ENCODE results near the gene USH2A. TPM values are rescaled to one million over a fixed set of nuclear protein-coding genes. Genes with fewer than 3 reads are reported as not detected.

The USH2A gene
- total RNA-seq, 4 donors from 2014 or later, result under 0.01 to 1.0 (median under 0.01) TPM; not detected in 1

DNA sequence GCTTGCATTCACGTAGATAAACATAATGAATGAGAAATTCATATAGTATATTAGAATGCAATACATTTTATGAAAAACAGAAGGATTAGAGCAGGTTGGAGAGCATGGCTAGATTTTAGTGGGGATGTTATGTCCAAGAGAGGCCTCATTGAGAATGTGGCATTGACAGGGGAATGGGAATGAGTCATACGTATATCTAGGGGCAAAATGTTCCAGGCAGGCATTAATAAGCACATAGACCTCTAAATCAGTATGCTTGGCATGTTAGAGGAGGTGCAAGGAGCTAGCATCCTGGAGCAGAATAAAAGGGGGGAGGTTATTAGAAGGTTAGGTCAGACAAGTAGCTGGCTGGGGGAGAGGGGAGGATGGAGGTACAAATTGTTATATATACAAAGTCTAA is 93.0 kb downstream of the USH2A start:
- 72 to 79% methylated on average over 2 of the region's 2 CpGs for WGBS, 2 donors
- Histone ChIP-seq H3K27me3 (no peaks in the 10 kb centered on the region), H3K36me3 (no peaks in the 10 kb centered on the region), H3K27ac (no peak overlapping the region), H3K4me1 (no peaks in the 10 kb centered on the region), H3K4me3 (no peak overlapping the region), H3K9me3 (peaks cover 0 to 2% (median 0%) of the 10 kb centered on the region in 4 donors)
- DNase-seq (ENCODE audit: low spot score in 2 of 2), result no peak
- TF ChIP-seq POLR2A (IDR thresholded peaks at IDR 0.05), result no peak
- no peak for TF ChIP-seq CTCF (IDR thresholded peaks at IDR 0.05)
- no peak for TF ChIP-seq EP300 (IDR thresholded peaks at IDR 0.05)

- no peaks in the 10 kb centered on the region for H3K36me3 ChIP-seq
- no peak for DNase-seq (ENCODE audit: low spot score in 2 of 2)
- H3K4me3 ChIP-seq, result no peak overlapping the region
- no peaks in the 10 kb centered on the region for H3K27me3 ChIP-seq
- H3K9me3 ChIP-seq, result no peaks in the 10 kb centered on the region
- no peak for TF ChIP-seq CTCF (IDR thresholded peaks at IDR 0.05)
- TF ChIP-seq POLR2A (IDR thresholded peaks at IDR 0.05), result no peak
- no peak for TF ChIP-seq EP300 (IDR thresholded peaks at IDR 0.05)
- no peak overlapping the region for H3K27ac ChIP-seq
- 84 to 94% methylated on average over 2 of the region's 2 CpGs for WGBS, 2 donors
- no peaks in the 10 kb centered on the region for H3K4me1 ChIP-seq
These were observed 97.3 kb downstream of the USH2A start for GRCh38 chr1:216325946-216326345.

DNA sequence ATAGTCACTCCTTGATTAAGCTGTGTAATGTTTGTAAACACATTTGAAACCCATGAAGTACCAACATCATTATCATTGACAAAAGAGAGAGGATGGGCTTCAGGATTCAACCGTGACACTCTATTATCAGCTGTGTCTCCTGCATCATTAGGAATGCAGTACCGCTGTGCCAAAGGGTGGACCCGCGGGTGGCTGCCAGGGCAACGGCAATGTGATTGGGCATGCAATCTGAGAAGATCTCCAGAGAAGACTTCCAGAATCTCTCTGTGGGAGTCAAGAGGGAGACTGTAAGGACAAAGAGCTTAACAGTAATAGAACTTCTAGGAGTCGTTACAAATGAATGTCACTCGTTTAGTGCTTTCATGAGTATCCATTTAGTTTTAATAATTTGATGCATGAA is 97.9 kb downstream of the USH2A start:
- WGBS, 2 donors, result 81 to 85% methylated on average over 7 of the region's 7 CpGs
- Histone ChIP-seq H3K4me3 (no peak overlapping the region), H3K9me3 (no peaks in the 10 kb centered on the region), H3K4me1 (no peaks in the 10 kb centered on the region), H3K27me3 (no peaks in the 10 kb centered on the region), H3K36me3 (no peaks in the 10 kb centered on the region), H3K27ac (no peak overlapping the region)
- TF ChIP-seq EP300 (IDR thresholded peaks at IDR 0.05) (no peak), POLR2A (IDR thresholded peaks at IDR 0.05) (no peak), CTCF (IDR thresholded peaks at IDR 0.05) (no peak)
- DNase-seq (ENCODE audit: low spot score in 2 of 2), result no peak

DNA sequence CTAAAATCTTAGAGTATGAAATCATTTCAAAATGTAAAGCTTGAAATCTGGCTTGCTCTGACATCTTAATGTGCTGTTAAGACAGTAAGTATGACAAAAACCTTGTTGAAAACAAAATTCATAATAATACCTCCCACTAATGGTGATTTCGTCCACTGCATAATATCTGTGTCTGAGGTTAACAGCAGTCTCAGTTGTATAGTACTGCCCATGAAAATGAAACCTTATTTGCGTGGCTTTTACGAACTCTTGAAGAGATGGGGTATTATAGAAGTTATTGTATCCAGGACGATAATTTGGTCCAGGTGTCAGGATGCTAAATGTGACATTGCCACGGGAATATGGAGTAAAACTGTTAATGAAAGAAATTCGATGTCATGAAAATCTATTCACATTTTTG is 99.9 kb downstream of the USH2A start:
- Histone ChIP-seq H3K27me3 (no peaks in the 10 kb centered on the region), H3K36me3 (no peaks in the 10 kb centered on the region), H3K4me3 (no peak overlapping the region), H3K27ac (no peak overlapping the region), H3K9me3 (no peaks in the 10 kb centered on the region), H3K4me1 (no peaks in the 10 kb centered on the region)
- WGBS, 2 donors, result 80% methylated on average over 6 of the region's 6 CpGs
- DNase-seq (ENCODE audit: low spot score in 2 of 2), result no peak
- TF ChIP-seq POLR2A (IDR thresholded peaks at IDR 0.05) (no peak), EP300 (IDR thresholded peaks at IDR 0.05) (no peak), CTCF (IDR thresholded peaks at IDR 0.05) (no peak)

DNA sequence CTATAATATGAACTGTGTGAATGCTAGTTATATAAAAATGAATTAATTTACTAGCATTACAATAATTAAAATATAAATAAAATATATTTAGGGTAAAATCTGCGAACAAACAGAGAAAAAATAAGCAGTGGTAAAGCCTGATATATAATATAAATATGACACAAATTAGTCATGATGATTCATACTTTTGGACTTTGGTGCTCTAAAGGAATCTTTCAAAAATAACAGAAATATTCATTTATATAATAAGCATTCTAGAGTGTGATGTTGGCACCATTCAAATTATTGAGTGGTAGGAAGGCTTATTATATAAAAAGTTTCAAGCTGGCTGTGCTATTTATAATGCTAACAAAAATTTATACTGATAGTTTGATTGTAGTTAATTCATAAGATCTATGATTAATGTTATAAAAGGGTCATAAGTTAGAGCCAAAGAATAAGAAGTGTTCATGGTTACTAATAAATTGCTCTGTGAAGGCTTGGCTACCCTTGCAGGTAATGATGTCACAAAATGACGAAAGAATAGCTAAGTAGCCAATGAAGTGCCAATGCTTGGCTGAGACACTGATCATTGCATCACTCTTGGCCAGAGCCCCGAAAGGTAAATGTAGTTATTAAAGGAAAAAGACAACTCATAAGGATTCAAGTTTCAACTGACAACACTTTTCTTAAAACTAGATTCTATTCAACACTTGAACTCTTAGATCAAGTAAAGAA is 108.7 kb downstream of the USH2A start:
- H3K27ac ChIP-seq, result no peak overlapping the region
- H3K27me3 ChIP-seq, result no peaks in the 10 kb centered on the region
- H3K9me3 ChIP-seq, result no peaks in the 10 kb centered on the region
- DNase-seq (ENCODE audit: low spot score in 2 of 2), result no peak
- 86 to 87% methylated on average over 3 of the region's 3 CpGs for WGBS, 2 donors
- H3K4me3 ChIP-seq, result no peak overlapping the region
- no peaks in the 10 kb centered on the region for H3K4me1 ChIP-seq
- TF ChIP-seq EP300 (IDR thresholded peaks at IDR 0.05) (no peak), POLR2A (IDR thresholded peaks at IDR 0.05) (no peak), CTCF (IDR thresholded peaks at IDR 0.05) (no peak)
- no peaks in the 10 kb centered on the region for H3K36me3 ChIP-seq

Measured in tibial nerve (tissue), 4 donors.